GM12878 (cell line): Measurements from ENCODE around the gene ADK. TPM values are rescaled to one million over a fixed set of nuclear protein-coding genes. Genes with fewer than 3 reads are reported as not detected.

Experiments
- ATAC-seq: fragments of 200-7000 bp; cut with Tn5 transposase; 3 replicates; pipeline ENCODE4 v1.9.1; 2020; ENCODE audit warnings: mild to moderate bottlenecking, moderate library complexity
- BruUV-seq: library from RNA; stranded (reverse); fragments of 400-500 nt; replicated peaks from 2 replicates; lab custom pipeline; 2021; lab: Mats Ljungman, UMichigan
- CTCF ChIA-PET: fragments of 300-600 bp; sonication (Branson Sonifier 250); formaldehyde crosslinking; extraction: SDS; loops from one replicate; lab custom pipeline; 2021; ENCODE audit warnings: inconsistent platforms; lab: Yijun Ruan, JAX
- POLR2A ChIA-PET: fragments of 350-600 bp; formaldehyde crosslinking; extraction: SDS; loops from one replicate; lab custom pipeline; 2021; ENCODE audit warnings: inconsistent platforms; lab: Charles Lee
- RAD21 ChIA-PET: fragments of 300-600 bp; sonication (Branson Sonifier 250); formaldehyde crosslinking; loops from one replicate; lab custom pipeline; 2023; ENCODE audit warnings: antibody characterized with exemption; ENCODE audit not compliant: unreplicated experiment; lab: Charles Lee
- SMC1A ChIA-PET: fragments of 300-600 bp; sonication (Branson Sonifier 250); formaldehyde crosslinking; loops from one replicate; lab custom pipeline; 2023; ENCODE audit not compliant: unreplicated experiment, uncharacterized antibody; lab: Charles Lee
- DNase-seq: peaks from one replicate; pipeline ENCODE4 v3.0.0-alpha.2; 2011; ENCODE audit warnings: low read depth, low spot score
- FAIRE-seq: peaks from 3 replicates; lab custom pipeline; 2011; peaks lifted over from hg19 to GRCh38; lab: Jason Lieb, UNC
- H2AFZ ChIP-seq: 2 replicates; pipeline ENCODE4 v1.6.0; 2011; ENCODE audit warnings: low read depth, low read length, control low read depth; ENCODE audit not compliant: control insufficient read depth
- H3K27ac ChIP-seq: 2 replicates; pipeline ENCODE4 v1.5.1; 2011; ENCODE audit warnings: control low read depth; ENCODE audit not compliant: control insufficient read depth, insufficient read depth
- H3K27me3 ChIP-seq, 2 experiments: replicated peaks in 1 of 2; 2 replicates each; pipeline versions ENCODE4 v1.6.0 to v1.6.1; 2011; ENCODE audit warnings: low read length in 1 of 2; ENCODE audit not compliant: control insufficient read depth in 2 of 2, insufficient read depth in 2 of 2
- H3K36me3 ChIP-seq, 2 experiments: 2 replicates each; pipeline ENCODE4 v1.5.1; 2011; ENCODE audit warnings: low read length in 1 of 2; ENCODE audit not compliant: control insufficient read depth in 2 of 2, insufficient read depth in 2 of 2
- H3K4me1 ChIP-seq: 2 replicates; pipeline ENCODE4 v1.6.1; 2011; ENCODE audit warnings: mild to moderate bottlenecking, low read length, moderate library complexity, mixed read lengths; ENCODE audit not compliant: control insufficient read depth, insufficient read depth
- H3K4me2 ChIP-seq: 2 replicates; pipeline ENCODE4 v1.6.0; 2011; ENCODE audit warnings: control low read depth; ENCODE audit not compliant: control insufficient read depth, insufficient read depth
- H3K4me3 ChIP-seq: fragments of 200-600 bp; sonication (generic); 2 replicates; pipeline ENCODE4 v1.5.1; 2016
- H3K79me2 ChIP-seq: 2 replicates; pipeline ENCODE4 v1.6.0; 2011; ENCODE audit warnings: low read length; ENCODE audit not compliant: control insufficient read depth, insufficient read depth
- H3K9ac ChIP-seq: 2 replicates; pipeline ENCODE4 v1.8.0; 2011; ENCODE audit warnings: low read length, control low read depth, mixed read lengths; ENCODE audit not compliant: control insufficient read depth, insufficient read depth
- H3K9me3 ChIP-seq: replicated peaks from 3 replicates; pipeline ENCODE4 v1.5.1; 2011; ENCODE audit warnings: mild to moderate bottlenecking, low read length; ENCODE audit not compliant: control insufficient read depth, insufficient read depth
- H4K20me1 ChIP-seq: 2 replicates; pipeline ENCODE4 v1.6.0; 2011; ENCODE audit not compliant: control insufficient read depth, insufficient read depth
- BCL11A ChIP-seq: IDR thresholded peaks from 2 replicates; pipeline ENCODE4 v1.6.1; 2011; ENCODE audit warnings: low read depth, low read length
- BMI1 ChIP-seq: fragments of 450-650 bp; IDR thresholded peaks from 2 replicates; pipeline ENCODE4 v1.6.1; 2016; ENCODE audit warnings: mild to moderate bottlenecking, moderate library complexity, borderline replicate concordance
- EP300 ChIP-seq, 2 experiments: fragments of 150-350 bp in 1 of 2; IDR thresholded peaks; 2 replicates each; pipeline ENCODE4 v1.6.1; 2011 to 2012; ENCODE audit warnings: low read depth in 2 of 2, low read length in 2 of 2, borderline replicate concordance in 1 of 2, improper control_type of control experiment in 1 of 2, inconsistent platforms in 1 of 2; ENCODE audit not compliant: control insufficient read depth in 1 of 2
- IKZF2 ChIP-seq, 2 experiments: fragments of 450-650 bp; IDR thresholded peaks; 2 replicates each; pipeline ENCODE4 v1.6.1; 2017; ENCODE audit warnings: mild to moderate bottlenecking in 2 of 2, moderate library complexity in 2 of 2
- MLLT1 ChIP-seq: fragments of 450-650 bp; IDR thresholded peaks from 2 replicates; pipeline ENCODE4 v1.6.1; 2016; ENCODE audit warnings: mild to moderate bottlenecking
- MYC ChIP-seq: IDR thresholded peaks from 2 replicates; pipeline ENCODE4 v1.6.1; 2011; ENCODE audit warnings: mild to moderate bottlenecking, low read length, moderate library complexity, inconsistent platforms; ENCODE audit not compliant: insufficient read depth, insufficient replicate concordance, insufficient read length, severe bottlenecking
- PRDM15 ChIP-seq: fragments of 450-650 bp; formaldehyde crosslinking; IDR thresholded peaks from 2 replicates; pipeline ENCODE4 v1.4.0; 2020; ENCODE audit warnings: mild to moderate bottlenecking, moderate library complexity
- TARDBP ChIP-seq: IDR thresholded peaks from 2 replicates; pipeline ENCODE4 v1.6.1; 2016; ENCODE audit warnings: borderline replicate concordance
- TCF12 ChIP-seq: IDR thresholded peaks from 2 replicates; pipeline ENCODE4 v1.6.1; 2011; ENCODE audit warnings: low read depth, mild to moderate bottlenecking, low read length
- ZNF207 ChIP-seq: fragments of 450-650 bp; IDR thresholded peaks from 2 replicates; pipeline ENCODE4 v1.6.1; 2014; ENCODE audit warnings: antibody characterized with exemption, mild to moderate bottlenecking, borderline replicate concordance
- ZNF592 ChIP-seq: fragments of 450-650 bp; IDR thresholded peaks from 2 replicates; pipeline ENCODE4 v1.6.1; 2017; ENCODE audit warnings: mild to moderate bottlenecking, moderate library complexity
- WGBS: methylation state at CpG from one replicate; pipeline ENCODE4 v1.1.6; 2016; ENCODE audit warnings: low lambda C conversion rate; ENCODE audit not compliant: insufficient replicate concordance, insufficient coverage; ENCODE audit errors: missing lambda C conversion rate; 5-methylcytosine and 5-hydroxymethylcytosine counted together
- in situ Hi-C: fragments of 300-500 bp; cut with MboI; formaldehyde crosslinking; loops from 9 replicates; pipeline ENCODE4 v1.14.3; 2018; ENCODE audit warnings: mixed read lengths
- intact Hi-C: fragments of 100-400 bp; cut with micrococcal nuclease; formaldehyde crosslinking; loops from one replicate; pipeline ENCODE4 v1.14.2; 2022; ENCODE audit not compliant: unreplicated experiment
- polyA plus RNA-seq, 11 experiments: library from polyadenylated mRNA; depleted of rRNA in 4 of 11; unstranded in 6 of 11; stranded (reverse) in 5 of 11; fragments of >200 nt; fragmentation: Nextera tagmentation in 4 of 11; fragmentation: Illumina TruSeq in 1 of 11; extraction: Ambion mirVana in 4 of 11; extraction: Trizol in 1 of 11; gene quantifications; 1 replicate in 1 of 11; 2 replicates in 10 of 11; pipeline versions ENCODE4 v1.2.1 to v1.2.3, GENCODE V29; 2011 to 2016; ENCODE audit warnings: inconsistent platforms in 2 of 11, missing spikeins in 2 of 11, low read depth in 1 of 11
- total RNA-seq, 4 experiments: library from RNA; depleted of rRNA in 3 of 4; stranded (reverse); fragments of >200 nt in 3 of 4; fragmentation: Illumina TruSeq in 1 of 4; extraction: Trizol in 1 of 4; gene quantifications; 2 replicates each; pipeline versions ENCODE4 v1.2.1 to v1.2.3, GENCODE V29; 2013 to 2021

ADK gene
- total and polyA plus RNA-seq, 10 of the 15 experiments (the other 5 are each of a cell fraction or from before 2014, with no cell fraction given), result 42.0 to 151 (median 81.6) TPM

- TF ChIP-seq ZNF592 (no peak; the same call in 1 of the 2 replicates), IKZF2 (IDR thresholded peaks at IDR 0.05) (no peak), MYC (no peak)
Observed at GRCh38 chr10:74683621-74684364, 532.8 kb downstream of the ADK start (continued).

- H3K4me2 ChIP-seq, result no peak overlapping the region; the same call in 1 of the 2 replicates
- no peak for FAIRE-seq
- H3K27ac ChIP-seq, result peak overlapping the region; percentile 83
- H3K36me3 ChIP-seq, result peaks cover 0 to 2% of the 10 kb centered on the region in 2 experiments; a peak in 1 of 4 replicates
- ChIA-PET SMC1A (interaction anchor here (0.7 to 5.8 kb wide), 15 partner anchors 9 to 418 kb away, joined by 3 to 53 read pairs (median 5); no protein-coding TSS in a partner anchor), POLR2A (interaction anchor here (1.2 to 1.6 kb wide), 2 partner anchors 54 to 98 kb away, joined by 3 to 4 read pairs; no protein-coding TSS in a partner anchor), CTCF (interaction anchor here (0.6 to 3.5 kb wide), 6 partner anchors 9 to 137 kb away, joined by 3 to 14 read pairs (median 4); no protein-coding TSS in a partner anchor), RAD21 (interaction anchor here (0.8 to 4.1 kb wide), 8 partner anchors 10 to 546 kb away, joined by 3 to 53 read pairs (median 4); no protein-coding TSS in a partner anchor)
- ATAC-seq, result no peak
- BruUV-seq, result no TSS peak
- H3K4me1 ChIP-seq, result peaks cover 18% of the 10 kb centered on the region
- no peak overlapping the region for H3K9ac ChIP-seq
- no peaks in the 10 kb centered on the region; the same call in 2 of the 3 replicates for H3K9me3 ChIP-seq
- WGBS, result 87% methylated on average over 5 of the region's 5 CpGs
- no peaks in the 10 kb centered on the region for H3K27me3 ChIP-seq
- H4K20me1 ChIP-seq, result no peaks in the 10 kb centered on the region
- no peak overlapping the region for H2AFZ ChIP-seq
- no peak for DNase-seq
- intact Hi-C loops (no loop called here), in situ Hi-C loops (no loop called here)
- no peaks in the 10 kb centered on the region for H3K79me2 ChIP-seq
- no peak overlapping the region for H3K4me3 ChIP-seq
- TF ChIP-seq TARDBP (no peak), TCF12 (no peak), ZNF207 (no peak), BCL11A (no peak), BMI1 (no peak), PRDM15 (no peak), MLLT1 (no peak), EP300 (IDR thresholded peaks at IDR 0.05; ENCODE audit: borderline replicate concordance in 1 of 2, control insufficient read depth in 1 of 2, low read depth in 2 of 2, low read length in 2 of 2) (no peak)
Observed at GRCh38 chr10:74684462-74684861, 533.4 kb downstream of the ADK start.
